AG04449 (cell line): ENCODE results near the gene ZBTB9.

Experiments
- CTCF ChIA-PET: fragments of 350-600 bp; formaldehyde crosslinking; extraction: SDS; loops from one replicate; lab custom pipeline; 2021; ENCODE audit warnings: antibody characterized with exemption; lab: Yijun Ruan, JAX
- POLR2A ChIA-PET: fragments of 400-600, 350-600 bp; formaldehyde crosslinking; extraction: SDS; loops from one replicate; lab custom pipeline; 2020; ENCODE audit warnings: antibody characterized with exemption, inconsistent platforms; lab: Yijun Ruan, JAX
- DNase-seq: peaks from one replicate; pipeline ENCODE4 v3.0.0-alpha.2; 2010; ENCODE audit warnings: low read depth, low spot score
- H3K4me3 ChIP-seq: 2 replicates; pipeline ENCODE4 v1.5.1; 2011; ENCODE audit warnings: low read depth, mild to moderate bottlenecking, control low read depth, low read length
- CTCF ChIP-seq: IDR thresholded peaks from one replicate; pipeline ENCODE4 v1.5.1; 2011; ENCODE audit warnings: mild to moderate bottlenecking, moderate library complexity, low read length, control low read depth, inconsistent platforms; ENCODE audit not compliant: insufficient read depth; ENCODE audit errors: missing control alignments

Gene ZBTB9

GRCh38 chr6:33432546-33432945, 21.8 kb upstream of the ZBTB9 start:
- ChIA-PET POLR2A (no interaction called here), CTCF (interaction anchor here (1.8 to 2.3 kb wide), 2 partner anchors 8 to 42 kb away, joined by 7 to 8 read pairs; no protein-coding TSS in a partner anchor)
- no peak for DNase-seq
- no peak overlapping the region for H3K4me3 ChIP-seq
- TF ChIP-seq CTCF = no peak

GRCh38 chr6:33433001-33433543, 21.3 kb upstream of the ZBTB9 start:
- POLR2A ChIA-PET = interaction anchor here (0.9 kb wide), 1 partner anchor 44 kb away, joined by 6 read pairs; no protein-coding TSS in a partner anchor
- no peak for TF ChIP-seq CTCF
- CTCF ChIA-PET = interaction anchor here (1.8 to 2.3 kb wide), 2 partner anchors 7 to 42 kb away, joined by 7 to 8 read pairs; no protein-coding TSS in a partner anchor
- no peak overlapping the region for H3K4me3 ChIP-seq
- DNase-seq = no peak

- ChIA-PET POLR2A (interaction anchor here (0.9 kb wide), 1 partner anchor 44 kb away, joined by 6 read pairs; no protein-coding TSS in a partner anchor), CTCF (interaction anchor here (1.8 kb wide), 1 partner anchor 43 kb away, joined by 8 read pairs; no protein-coding TSS in a partner anchor)
- H3K4me3 ChIP-seq = no peak overlapping the region
- TF ChIP-seq CTCF = no peak
- no peak for DNase-seq
Observed at GRCh38 chr6:33433544-33434191, 20.7 kb upstream of the ZBTB9 start.

GRCh38 chr6:33434961-33435360, 19.4 kb upstream of the ZBTB9 start:
- CTCF ChIA-PET = interaction anchor here (1.2 to 3.1 kb wide), 4 partner anchors 9 to 44 kb away, joined by 3 to 22 read pairs (median 4); no protein-coding TSS in a partner anchor
- no peak for TF ChIP-seq CTCF
- no peak for DNase-seq
- no peak overlapping the region for H3K4me3 ChIP-seq
- POLR2A ChIA-PET = no interaction called here

- CTCF ChIA-PET = interaction anchor here (1.5 kb wide), 1 partner anchor 10 kb away, joined by 4 read pairs; no protein-coding TSS in a partner anchor
- no peak overlapping the region for H3K4me3 ChIP-seq
- DNase-seq = no peak
- TF ChIP-seq CTCF = no peak
- POLR2A ChIA-PET = interaction anchor here (0.8 kb wide), 1 partner anchor 17 kb away, joined by 3 read pairs; the partner anchor contains the start of gene ZBTB9
Observed at GRCh38 chr6:33437666-33438065, 16.7 kb upstream of the ZBTB9 start.
